ENCODE measurements around the gene PPP1CB. TPM values are rescaled to one million over a fixed set of nuclear protein-coding genes. Genes with fewer than 3 reads are reported as not detected.

PPP1CB gene
- total RNA-seq, 1 experiment from 2014 or later: 190 TPM

- Histone ChIP-seq H3K9me3 (no peaks in the 10 kb centered on the region), H3K4me3 (ENCODE audit: low read depth, low read length) (no peak overlapping the region), H3K4me1 (no peaks in the 10 kb centered on the region), H3K27me3 (replicated peaks; ENCODE audit: control insufficient read depth, insufficient read depth, low read length) (no peaks in the 10 kb centered on the region), H3K36me3 (ENCODE audit: control insufficient read depth, insufficient read depth, low read length) (no peaks in the 10 kb centered on the region)
- intact Hi-C loops (cut with micrococcal nuclease; ENCODE audit: unreplicated experiment): no loop called here
- no peak for DNase-seq
- Mint-ChIP-seq H3K9me3 (ENCODE audit: unreplicated experiment) (no peaks in the 10 kb centered on the region), H3K4me1 (ENCODE audit: low read depth, unreplicated experiment) (no peaks in the 10 kb centered on the region), H3K27me3 (ENCODE audit: insufficient read depth, unreplicated experiment) (no peaks in the 10 kb centered on the region), H3K27ac (ENCODE audit: unreplicated experiment) (no peak overlapping the region), H3K36me3 (ENCODE audit: insufficient read depth, unreplicated experiment) (peaks cover 71% of the 10 kb centered on the region), H3K4me3 (ENCODE audit: unreplicated experiment) (no peak overlapping the region)
- ChIA-PET POLR2A (no interaction called here), CTCF (no interaction called here)
- no peak for TF ChIP-seq CTCF (IDR thresholded peaks at IDR 0.05; ENCODE audit: insufficient read depth in 1 of 2, low read depth in 1 of 2, low read length in 1 of 2, severe bottlenecking in 1 of 2, unreplicated experiment in 1 of 2)
- BruUV-seq (replicated peaks): no TSS peak
Measured at GRCh38 chr2:28802975-28803429, 51.4 kb downstream of the PPP1CB start.

GRCh38 chr2:28809927-28810326, 58.3 kb downstream of the PPP1CB start:
- H3K4me1 Mint-ChIP-seq (ENCODE audit: low read depth, unreplicated experiment): no peaks in the 10 kb centered on the region
- H3K36me3 Mint-ChIP-seq (ENCODE audit: insufficient read depth, unreplicated experiment): peaks cover 32% of the 10 kb centered on the region
- H3K4me3 Mint-ChIP-seq (ENCODE audit: unreplicated experiment): peak overlapping the region; percentile 69
- intact Hi-C loops (cut with micrococcal nuclease; ENCODE audit: unreplicated experiment): no loop called here
- ChIA-PET CTCF (interaction anchor here (1.2 kb wide), 1 partner anchor 216 kb away, joined by 3 read pairs; no protein-coding TSS in a partner anchor), POLR2A (interaction anchor here (0.5 kb wide), 1 partner anchor 11 kb away, joined by 6 read pairs; no protein-coding TSS in a partner anchor)
- H3K9me3 Mint-ChIP-seq (ENCODE audit: unreplicated experiment): no peaks in the 10 kb centered on the region
- H3K4me1 ChIP-seq: no peaks in the 10 kb centered on the region
- H3K27me3 ChIP-seq (replicated peaks; ENCODE audit: control insufficient read depth, insufficient read depth, low read length): no peaks in the 10 kb centered on the region
- no TSS peak for BruUV-seq (replicated peaks)
- TF ChIP-seq CTCF (IDR thresholded peaks at IDR 0.05; ENCODE audit: insufficient read depth in 1 of 2, low read depth in 1 of 2, low read length in 1 of 2, severe bottlenecking in 1 of 2, unreplicated experiment in 1 of 2): no peak
- H3K36me3 ChIP-seq (ENCODE audit: control insufficient read depth, insufficient read depth, low read length): no peaks in the 10 kb centered on the region
- peak in 1 of 2 experiments; percentile 12 for DNase-seq
- no peaks in the 10 kb centered on the region for H3K27me3 Mint-ChIP-seq (ENCODE audit: insufficient read depth, unreplicated experiment)
- H3K27ac Mint-ChIP-seq (ENCODE audit: unreplicated experiment): peak overlapping the region; percentile 5
- H3K9me3 ChIP-seq: no peaks in the 10 kb centered on the region
- H3K4me3 ChIP-seq (ENCODE audit: low read depth, low read length): peak overlapping the region; percentile 56

- H3K4me3 ChIP-seq (ENCODE audit: low read depth, low read length): peak within 1 kb of the TSS; percentile 56
- ChIA-PET CTCF (interaction anchor here (0.9 kb wide), 1 partner anchor 26 kb away, joined by 3 read pairs; no protein-coding TSS in a partner anchor), POLR2A (no interaction called here)
- DNase-seq: peak; percentile 84 to 91
- Mint-ChIP-seq H3K36me3 (ENCODE audit: insufficient read depth, unreplicated experiment) (peaks cover 25% of the 10 kb centered on the region), H3K4me3 (ENCODE audit: unreplicated experiment) (peak within 1 kb of the TSS; percentile 69), H3K27ac (ENCODE audit: unreplicated experiment) (peak within 1 kb of the TSS; percentile 5), H3K4me1 (ENCODE audit: low read depth, unreplicated experiment) (no peaks in the 10 kb centered on the region), H3K27me3 (ENCODE audit: insufficient read depth, unreplicated experiment) (no peaks in the 10 kb centered on the region), H3K9me3 (ENCODE audit: unreplicated experiment) (no peaks in the 10 kb centered on the region)
- H3K36me3 ChIP-seq (ENCODE audit: control insufficient read depth, insufficient read depth, low read length): no peaks in the 10 kb centered on the region
- no peaks in the 10 kb centered on the region for H3K4me1 ChIP-seq
- no TSS peak for BruUV-seq (replicated peaks)
- no peak for TF ChIP-seq CTCF (IDR thresholded peaks at IDR 0.05; ENCODE audit: insufficient read depth in 1 of 2, low read depth in 1 of 2, low read length in 1 of 2, severe bottlenecking in 1 of 2, unreplicated experiment in 1 of 2)
- no peaks in the 10 kb centered on the region for H3K9me3 ChIP-seq
- intact Hi-C loops (cut with micrococcal nuclease; ENCODE audit: unreplicated experiment): no loop called here
- no peaks in the 10 kb centered on the region for H3K27me3 ChIP-seq (replicated peaks; ENCODE audit: control insufficient read depth, insufficient read depth, low read length)
Measured at GRCh38 chr2:28810384-28811285, 59.0 kb downstream of the PPP1CB start, which contains the start of gene SPDYA. Gene SPDYA (plus strand): TSS chr2:28810834. CDS start chr2:28816015, 5,181 bp downstream.

Measured in Caco-2 (cell line).